Left renal cortex interstitium (tissue), 4 donors: ENCODE measurements around the gene PTPRM. TPM values are rescaled to one million over a fixed set of nuclear protein-coding genes. Genes with fewer than 3 reads are reported as not detected.

Experiments
- DNase-seq, 4 donors: peaks; one replicate each; pipeline ENCODE4 v3.0.0-alpha.2; 2013; ENCODE audit warnings: low read depth in 4 of 4, low spot score in 2 of 4, missing footprints in 1 of 4
- polyA plus RNA-seq, 4 donors: library from polyadenylated mRNA; unstranded; fragments of 120-200 nt; gene quantifications; one replicate each; pipeline ENCODE4 v1.2.1, GENCODE V29; 2013; ENCODE audit not compliant: insufficient read length in 4 of 4

The PTPRM gene
- polyA plus RNA-seq, 4 donors, result 80.9 to 108 (median 89.7) TPM

GRCh38 chr18:7566244-7566566, 911 bp upstream of the PTPRM start:
- DNase-seq, result no peak

- DNase-seq, result peak in 2 of 4 donors; percentile 39 to 45
These were observed 634 bp downstream of the PTPRM start for GRCh38 chr18:7567474-7568425.

- peak in 3 of 4 donors; percentile 44 to 71 (median 55) for DNase-seq
These were observed 1.3 kb downstream of the PTPRM start for GRCh38 chr18:7568426-7568825.

GRCh38 chr18:7571626-7572025, 4.5 kb downstream of the PTPRM start:
- no peak for DNase-seq

- DNase-seq, result no peak
These were observed 5.7 kb downstream of the PTPRM start for GRCh38 chr18:7572822-7573221.

- DNase-seq, result no peak
These were observed 8.4 kb downstream of the PTPRM start for GRCh38 chr18:7575465-7576028.

- DNase-seq, result no peak
These were observed 9.0 kb downstream of the PTPRM start for GRCh38 chr18:7576077-7576476.

- DNase-seq, result no peak
These were observed 9.6 kb downstream of the PTPRM start for GRCh38 chr18:7576685-7577084.

GRCh38 chr18:7577706-7578105, 10.6 kb downstream of the PTPRM start:
- no peak for DNase-seq

GRCh38 chr18:7579176-7579917, 12.2 kb downstream of the PTPRM start:
- DNase-seq, result no peak

GRCh38 chr18:7579918-7580542, 12.9 kb downstream of the PTPRM start:
- DNase-seq, result no peak

- no peak for DNase-seq
These were observed 17.6 kb downstream of the PTPRM start for GRCh38 chr18:7584646-7585275.

- DNase-seq, result no peak
These were observed 18.2 kb downstream of the PTPRM start for GRCh38 chr18:7585276-7585670.

- DNase-seq, result no peak
These were observed 19.3 kb downstream of the PTPRM start for GRCh38 chr18:7586379-7586778.

- DNase-seq, result no peak
These were observed 23.9 kb downstream of the PTPRM start for GRCh38 chr18:7590826-7591560.

GRCh38 chr18:7592305-7593071, 25.4 kb downstream of the PTPRM start:
- DNase-seq, result no peak

- DNase-seq, result no peak
These were observed 26.2 kb downstream of the PTPRM start for GRCh38 chr18:7593218-7593819.

- DNase-seq, result no peak
These were observed 29.0 kb downstream of the PTPRM start for GRCh38 chr18:7596147-7596546.

GRCh38 chr18:7597500-7597899, 30.4 kb downstream of the PTPRM start:
- DNase-seq, result no peak
